ENCODE data around the gene GMCL2. TPM values are rescaled to one million over a fixed set of nuclear protein-coding genes. Genes with fewer than 3 reads are reported as not detected.
"Not testable (repeated sequence)": the region's sequence is repeated elsewhere in the genome, so short reads cannot be mapped to it uniquely, and the experiment has no call there.

The GMCL2 gene
- total and polyA plus RNA-seq, 8 donors = not detected

DNA sequence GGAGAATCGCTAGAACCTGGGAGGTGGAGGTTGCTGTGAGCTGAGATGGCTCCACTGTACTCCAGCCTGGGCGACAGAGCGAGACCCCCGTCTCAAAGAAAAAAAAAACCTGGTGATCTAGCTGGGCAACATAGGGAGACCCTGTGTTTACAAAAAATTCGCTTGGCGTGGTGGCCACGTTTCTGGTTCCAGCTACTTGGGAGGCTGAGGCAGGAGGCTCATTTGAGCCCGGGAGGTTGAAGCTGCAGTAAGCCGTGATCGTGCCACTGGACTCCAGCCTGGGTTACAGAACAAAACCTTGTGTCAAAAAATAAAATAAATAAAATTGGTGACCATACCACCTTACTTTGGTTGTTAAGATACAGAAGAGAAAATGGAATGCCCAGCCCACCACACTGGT is 15.4 kb upstream of the GMCL2 start:
- Histone ChIP-seq H3K27me3 (no peaks in the 10 kb centered on the region), H3K36me3 (peaks cover 0 to 5% (median 0%) of the 10 kb centered on the region in 3 donors), H3K4me1 (peaks cover 6 to 20% (median 14%) of the 10 kb centered on the region in 3 donors), H3K27ac (no peak overlapping the region), H3K4me3 (no peak overlapping the region), H3K9me3 (no peaks in the 10 kb centered on the region)
- intact Hi-C loops (cut with DNase I) = no loop called here
- WGBS, 2 donors = 88 to 93% methylated on average over 10 of the region's 10 CpGs
- no peak for FAIRE-seq
- TF ChIP-seq, protein P1, sequence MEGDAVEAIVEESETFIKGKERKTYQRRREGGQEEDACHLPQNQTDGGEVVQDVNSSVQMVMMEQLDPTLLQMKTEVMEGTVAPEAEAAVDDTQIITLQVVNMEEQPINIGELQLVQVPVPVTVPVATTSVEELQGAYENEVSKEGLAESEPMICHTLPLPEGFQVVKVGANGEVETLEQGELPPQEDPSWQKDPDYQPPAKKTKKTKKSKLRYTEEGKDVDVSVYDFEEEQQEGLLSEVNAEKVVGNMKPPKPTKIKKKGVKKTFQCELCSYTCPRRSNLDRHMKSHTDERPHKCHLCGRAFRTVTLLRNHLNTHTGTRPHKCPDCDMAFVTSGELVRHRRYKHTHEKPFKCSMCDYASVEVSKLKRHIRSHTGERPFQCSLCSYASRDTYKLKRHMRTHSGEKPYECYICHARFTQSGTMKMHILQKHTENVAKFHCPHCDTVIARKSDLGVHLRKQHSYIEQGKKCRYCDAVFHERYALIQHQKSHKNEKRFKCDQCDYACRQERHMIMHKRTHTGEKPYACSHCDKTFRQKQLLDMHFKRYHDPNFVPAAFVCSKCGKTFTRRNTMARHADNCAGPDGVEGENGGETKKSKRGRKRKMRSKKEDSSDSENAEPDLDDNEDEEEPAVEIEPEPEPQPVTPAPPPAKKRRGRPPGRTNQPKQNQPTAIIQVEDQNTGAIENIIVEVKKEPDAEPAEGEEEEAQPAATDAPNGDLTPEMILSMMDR (IDR thresholded peaks at IDR 0.05) = no peak
- no peak for DNase-seq
- ATAC-seq = no peak

DNA sequence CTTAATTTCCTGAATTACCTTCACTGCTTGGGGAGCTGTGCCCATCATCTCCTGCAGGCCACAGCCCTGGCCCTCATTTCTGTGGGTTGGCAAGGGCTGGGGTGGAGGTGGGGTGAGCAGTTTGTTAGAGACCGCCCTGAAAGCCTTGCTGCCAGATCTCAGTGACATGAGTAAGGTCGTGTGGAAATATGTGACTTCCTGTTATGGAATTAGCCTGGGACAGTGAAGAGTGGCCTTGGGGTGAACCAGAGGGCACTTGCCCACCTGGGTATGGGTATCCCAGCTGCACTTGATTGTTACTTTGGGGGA is 14.7 kb upstream of the GMCL2 start:
- intact Hi-C loops (cut with DNase I) = no loop called here
- peaks cover 6 to 14% (median 11%) of the 10 kb centered on the region in 3 donors for H3K4me1 ChIP-seq
- FAIRE-seq = no peak
- no peak for ATAC-seq
- no peak for DNase-seq
- no peaks in the 10 kb centered on the region for H3K9me3 ChIP-seq
- H3K36me3 ChIP-seq = peaks cover 0 to 4% (median 0%) of the 10 kb centered on the region in 3 donors
- no peak overlapping the region for H3K4me3 ChIP-seq
- 24 to 36% methylated on average over 2 of the region's 2 CpGs for WGBS, 2 donors
- no peak overlapping the region for H3K27ac ChIP-seq
- H3K27me3 ChIP-seq = no peaks in the 10 kb centered on the region
- TF ChIP-seq, protein P1 (IDR thresholded peaks at IDR 0.05) = no peak

DNA sequence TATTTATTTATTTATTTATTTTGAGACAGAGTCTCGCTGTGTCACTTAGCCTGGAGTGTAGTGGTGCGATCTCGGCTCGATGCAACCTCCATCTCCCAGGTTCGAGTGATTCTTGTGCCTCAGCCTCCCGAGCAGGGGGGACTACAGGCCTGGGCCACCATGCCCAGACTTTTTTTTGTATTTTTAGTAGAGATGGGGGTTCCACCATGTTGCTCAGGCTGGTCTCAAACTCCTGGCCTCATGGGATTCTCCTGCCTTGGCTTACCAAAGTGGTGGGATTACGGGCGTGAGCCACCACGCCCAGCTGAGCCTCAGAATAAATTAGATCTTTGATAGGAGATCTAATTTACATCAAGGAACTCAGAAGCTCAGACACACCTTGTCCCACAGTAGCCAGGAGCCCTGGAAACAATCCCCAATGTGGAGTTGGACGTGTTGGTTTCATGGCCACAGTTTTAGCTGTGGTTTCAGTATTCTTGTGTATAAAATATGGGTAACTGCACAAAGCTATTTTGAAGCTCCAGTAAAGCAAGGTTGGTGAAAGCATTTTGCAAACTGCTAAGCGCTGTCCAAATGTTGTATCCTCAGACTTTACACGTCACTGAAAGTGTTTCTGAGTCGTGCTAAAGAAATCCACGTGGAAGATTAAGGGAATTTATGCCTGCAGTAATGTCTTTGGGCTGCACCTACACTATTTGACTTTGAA is 14.2 kb upstream of the GMCL2 start:
- Histone ChIP-seq H3K27me3 (no peaks in the 10 kb centered on the region), H3K4me1 (peaks cover 6 to 8% (median 6%) of the 10 kb centered on the region in 3 donors), H3K9me3 (no peaks in the 10 kb centered on the region), H3K36me3 (no peaks in the 10 kb centered on the region), H3K27ac (no peak overlapping the region), H3K4me3 (no peak overlapping the region)
- ATAC-seq = no peak
- whole genome bisulfite sequencing, 2 donors = 83 to 89% methylated on average over 14 of the region's 14 CpGs
- intact Hi-C loops (cut with DNase I) = no loop called here
- no peak for DNase-seq
- no peak for FAIRE-seq
- TF ChIP-seq, protein P1 (IDR thresholded peaks at IDR 0.05) = no peak

DNA sequence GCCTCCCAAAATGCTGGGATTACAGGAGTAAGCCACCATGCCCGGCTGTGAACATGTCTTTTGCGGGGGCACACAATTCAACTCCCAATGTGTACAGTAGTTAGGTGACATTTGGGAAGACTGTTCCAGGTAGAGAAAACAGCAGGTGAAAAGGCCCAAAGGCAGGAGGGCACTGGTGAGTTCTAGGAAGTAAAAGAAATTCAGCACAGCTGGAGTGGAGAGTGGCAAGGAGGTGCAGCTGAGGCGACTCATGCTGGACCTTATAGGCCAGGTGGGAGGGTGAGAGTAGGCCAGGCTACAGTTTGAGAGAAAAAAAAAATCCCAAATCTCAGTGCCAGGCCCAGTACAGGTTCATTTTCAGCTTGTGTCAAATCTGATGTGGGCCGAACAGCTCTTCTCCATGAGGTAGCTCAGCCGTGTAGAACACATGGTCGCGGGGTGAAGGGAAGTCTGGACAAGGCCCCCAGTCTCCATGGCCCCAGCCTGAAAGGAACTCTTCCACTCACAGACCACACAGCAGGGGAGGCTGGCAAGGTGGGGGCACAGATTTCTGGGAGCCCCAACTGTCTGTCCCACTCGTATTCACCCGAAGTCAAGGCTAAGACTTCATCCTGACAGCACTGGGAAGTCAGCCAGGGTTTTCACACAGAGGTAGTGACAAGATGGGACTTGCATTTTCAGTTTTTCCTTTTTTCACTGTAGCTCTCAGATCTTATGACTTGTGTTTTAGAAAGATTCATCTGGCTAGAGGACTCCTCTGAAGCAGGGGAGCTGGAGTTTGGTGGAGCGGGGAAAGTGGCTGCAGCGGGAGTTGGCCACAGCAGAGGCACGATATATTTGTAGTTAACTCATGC is 12.6 kb upstream of the GMCL2 start:
- DNase-seq = no peak
- intact Hi-C loops (cut with DNase I) = no loop called here
- H3K9me3 ChIP-seq = no peaks in the 10 kb centered on the region
- H3K36me3 ChIP-seq = no peaks in the 10 kb centered on the region
- H3K4me1 ChIP-seq = no peaks in the 10 kb centered on the region
- ATAC-seq = no peak
- no peak overlapping the region for H3K4me3 ChIP-seq
- no peak for FAIRE-seq
- TF ChIP-seq, protein P1 (IDR thresholded peaks at IDR 0.05) = no peak
- 76 to 79% methylated on average over 12 of the region's 12 CpGs for WGBS, 2 donors
- H3K27ac ChIP-seq = no peak overlapping the region
- no peaks in the 10 kb centered on the region for H3K27me3 ChIP-seq

DNA sequence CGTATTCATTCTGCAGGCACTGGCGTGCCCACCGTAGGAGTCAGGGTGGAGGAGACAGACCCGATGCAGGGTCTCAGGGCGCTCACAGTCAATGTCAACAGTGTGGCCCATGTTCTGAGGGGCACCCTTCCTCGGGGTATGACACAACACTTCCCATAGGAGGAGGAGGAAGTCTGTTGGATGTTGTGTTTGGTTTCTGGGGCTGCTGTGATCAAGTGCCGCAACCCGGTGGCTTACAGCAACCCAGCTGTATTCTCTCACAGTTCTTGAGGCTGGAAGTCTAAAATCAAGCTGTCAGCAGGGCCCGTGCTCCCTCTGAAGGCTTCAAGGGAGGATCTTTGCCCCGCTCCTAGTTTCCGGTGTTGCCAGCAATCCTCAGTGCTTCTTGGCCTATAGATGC is 11.5 kb upstream of the GMCL2 start:
- intact Hi-C loops (cut with DNase I) = no loop called here
- Histone ChIP-seq H3K9me3 (no peaks in the 10 kb centered on the region), H3K27me3 (no peaks in the 10 kb centered on the region), H3K4me1 (no peaks in the 10 kb centered on the region), H3K36me3 (no peaks in the 10 kb centered on the region), H3K4me3 (no peak overlapping the region), H3K27ac (no peak overlapping the region)
- WGBS, 2 donors = 80 to 87% methylated on average over 10 to 11 of the region's 11 CpGs
- TF ChIP-seq, protein P1 (IDR thresholded peaks at IDR 0.05) = no peak
- FAIRE-seq = no peak
- no peak for DNase-seq
- ATAC-seq = no peak

GRCh38 chr5:178198151-178198550 is 11.0 kb upstream of the GMCL2 start:
- H3K27ac ChIP-seq; DNase-seq; H3K27me3 ChIP-seq; ATAC-seq; H3K4me1 ChIP-seq; H3K9me3 ChIP-seq; H3K36me3 ChIP-seq; intact Hi-C loops (cut with DNase I); FAIRE-seq; H3K4me3 ChIP-seq: not testable (repeated sequence)
- 73 to 80% methylated on average over 11 of the region's 11 CpGs for WGBS, 2 donors
